ENCODE data around the gene PLEKHG4B.

The PLEKHG4B gene

GRCh38 chr5:136901-137300, 44.9 kb downstream of the PLEKHG4B start:
- no peak for DNase-seq

- DNase-seq, result no peak
These were observed 45.8 kb downstream of the PLEKHG4B start for GRCh38 chr5:137741-138140.

- DNase-seq, result no peak
These were observed 47.0 kb downstream of the PLEKHG4B start for GRCh38 chr5:138936-139335.

- DNase-seq, result no peak
These were observed 47.8 kb downstream of the PLEKHG4B start for GRCh38 chr5:139579-140442.

GRCh38 chr5:140443-140829, 48.5 kb downstream of the PLEKHG4B start:
- DNase-seq, result no peak

GRCh38 chr5:141211-141610, 49.2 kb downstream of the PLEKHG4B start:
- no peak for DNase-seq

GRCh38 chr5:141761-142160, 49.8 kb downstream of the PLEKHG4B start:
- DNase-seq, result no peak

- DNase-seq, result no peak
These were observed 50.4 kb downstream of the PLEKHG4B start for GRCh38 chr5:142246-142810.

GRCh38 chr5:143041-143440, 51.1 kb downstream of the PLEKHG4B start:
- DNase-seq, result no peak

- no peak for DNase-seq
These were observed 53.0 kb downstream of the PLEKHG4B start for GRCh38 chr5:144941-145340.

- DNase-seq, result no peak
These were observed 53.8 kb downstream of the PLEKHG4B start for GRCh38 chr5:145585-146323.

- DNase-seq, result no peak
These were observed 55.8 kb downstream of the PLEKHG4B start for GRCh38 chr5:147751-148150.

GRCh38 chr5:149745-150485, 57.9 kb downstream of the PLEKHG4B start:
- DNase-seq, result no peak

- DNase-seq, result no peak
These were observed 58.8 kb downstream of the PLEKHG4B start for GRCh38 chr5:150746-151145.

GRCh38 chr5:152077-152476, 60.1 kb downstream of the PLEKHG4B start:
- no peak for DNase-seq

GRCh38 chr5:153256-153655, 61.3 kb downstream of the PLEKHG4B start:
- no peak for DNase-seq

GRCh38 chr5:154236-154635, 62.3 kb downstream of the PLEKHG4B start:
- no peak for DNase-seq

- no peak for DNase-seq
These were observed 62.9 kb downstream of the PLEKHG4B start for GRCh38 chr5:154826-155225.

- DNase-seq, result no peak
These were observed 63.9 kb downstream of the PLEKHG4B start for GRCh38 chr5:155651-156410.

- DNase-seq, result no peak
These were observed 64.6 kb downstream of the PLEKHG4B start for GRCh38 chr5:156411-157072.

GRCh38 chr5:157126-157715, 65.3 kb downstream of the PLEKHG4B start:
- no peak for DNase-seq

All from GDM1 (cell line).